GM19240 (cell line): Measurements from ENCODE around the gene PCDH7.

Experiments used
- DNase-seq: peaks from one replicate; pipeline ENCODE4 v3.0.0; 2011; ENCODE audit warnings: low spot score; ENCODE audit not compliant: insufficient read length

Gene PCDH7

DNA sequence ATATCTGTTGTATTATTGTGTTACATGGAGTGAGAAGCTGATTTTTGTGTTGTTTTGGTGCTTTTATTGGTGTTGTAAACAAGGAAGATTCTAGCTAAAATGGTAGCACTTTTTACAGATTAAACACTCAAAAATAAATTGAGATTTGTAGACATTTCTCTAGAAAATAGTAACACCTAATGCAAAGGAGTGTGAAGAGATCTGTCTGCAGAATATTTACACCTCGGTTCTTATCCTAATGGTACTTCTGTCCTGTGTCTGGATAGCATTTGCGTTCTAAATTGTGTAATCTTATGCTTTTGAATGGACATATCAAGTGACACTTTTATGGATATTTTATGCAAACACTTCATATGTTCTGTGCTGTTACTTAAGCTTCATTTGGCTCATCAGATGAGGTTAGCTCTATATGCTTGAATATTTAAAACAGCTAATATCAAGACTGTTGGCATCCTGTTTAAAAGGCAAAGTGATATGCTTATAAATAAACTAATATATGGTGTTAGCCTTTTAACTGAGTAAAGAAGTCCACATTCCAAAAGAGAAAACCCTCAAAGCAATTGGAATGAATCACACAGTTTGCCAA, 6.0 kb downstream of the PCDH7 start:
- no peak for DNase-seq

DNA sequence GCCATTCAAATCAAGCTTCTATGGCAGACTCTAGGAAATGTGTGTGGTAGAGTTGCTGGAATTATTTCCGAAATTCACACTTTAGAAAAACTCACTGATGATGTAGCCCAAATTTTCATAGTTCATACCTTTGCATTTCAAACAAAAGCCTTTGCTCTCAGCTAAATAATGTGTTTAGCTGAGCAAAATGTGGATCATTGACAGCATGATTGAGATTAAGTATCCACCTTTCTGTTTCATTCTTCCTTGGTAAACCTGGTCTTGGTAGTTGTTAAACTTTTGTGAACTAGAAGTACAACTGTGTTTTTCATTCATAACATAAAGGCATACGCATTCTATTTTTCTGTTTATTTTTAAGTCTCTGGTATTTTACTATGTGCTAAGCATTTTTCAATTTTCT, 7.2 kb downstream of the PCDH7 start:
- no peak for DNase-seq

DNA sequence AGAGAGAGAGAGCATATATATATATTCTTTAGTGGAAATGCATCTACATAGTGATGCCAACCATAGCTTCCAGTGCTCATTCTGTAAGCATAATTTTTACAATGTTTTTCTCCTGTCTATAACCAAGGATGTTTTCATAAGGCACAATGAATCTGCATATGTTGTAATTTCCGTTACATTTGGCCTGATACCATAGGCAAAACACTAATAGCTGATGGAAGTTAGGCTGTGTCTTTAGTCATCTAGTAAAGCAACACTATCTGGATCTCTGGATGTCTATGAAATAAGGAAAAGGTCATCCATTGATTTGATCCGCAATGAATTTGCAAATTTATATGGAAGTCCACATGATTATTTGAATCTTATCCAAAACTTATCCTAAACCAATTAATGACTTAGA, 8.1 kb downstream of the PCDH7 start:
- DNase-seq: no peak

DNA sequence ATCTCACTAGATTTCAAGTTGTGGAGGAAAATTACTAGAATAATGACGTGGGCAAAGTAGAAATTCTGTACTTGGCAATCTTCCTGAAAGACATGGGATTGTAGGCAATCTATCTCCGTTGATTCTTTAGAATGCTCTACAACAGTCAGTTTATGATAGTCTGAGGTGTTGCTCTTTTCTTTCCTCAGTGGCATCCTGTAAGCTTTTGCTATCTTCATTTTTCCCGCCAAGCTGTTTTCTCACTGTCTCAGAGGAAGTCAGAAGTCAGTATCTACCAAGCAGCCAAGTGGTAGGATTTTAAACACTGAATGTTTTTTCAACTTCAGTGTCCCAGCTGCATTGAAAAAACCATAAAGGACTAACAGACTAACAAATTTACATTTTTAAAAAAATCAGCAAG, 23.7 kb downstream of the PCDH7 start:
- no peak for DNase-seq

DNA sequence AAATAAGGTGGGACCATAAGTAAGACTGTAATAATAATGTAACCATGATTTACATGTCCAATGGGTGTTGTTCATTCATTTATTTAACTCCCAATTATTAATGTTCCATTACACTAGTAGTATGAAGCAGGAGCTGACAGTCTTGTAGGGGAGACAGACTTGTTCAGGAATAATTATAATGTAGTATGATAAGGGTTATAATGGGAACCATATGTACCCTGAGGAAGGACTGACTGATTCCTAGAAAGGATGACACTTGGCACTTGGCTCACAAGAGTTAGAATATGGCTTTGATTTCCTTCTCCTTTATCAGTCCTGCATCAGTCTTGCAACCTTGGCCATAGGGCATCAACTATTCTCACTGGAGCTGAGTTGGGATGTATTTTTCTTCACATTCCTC, 24.2 kb downstream of the PCDH7 start:
- no peak for DNase-seq

DNA sequence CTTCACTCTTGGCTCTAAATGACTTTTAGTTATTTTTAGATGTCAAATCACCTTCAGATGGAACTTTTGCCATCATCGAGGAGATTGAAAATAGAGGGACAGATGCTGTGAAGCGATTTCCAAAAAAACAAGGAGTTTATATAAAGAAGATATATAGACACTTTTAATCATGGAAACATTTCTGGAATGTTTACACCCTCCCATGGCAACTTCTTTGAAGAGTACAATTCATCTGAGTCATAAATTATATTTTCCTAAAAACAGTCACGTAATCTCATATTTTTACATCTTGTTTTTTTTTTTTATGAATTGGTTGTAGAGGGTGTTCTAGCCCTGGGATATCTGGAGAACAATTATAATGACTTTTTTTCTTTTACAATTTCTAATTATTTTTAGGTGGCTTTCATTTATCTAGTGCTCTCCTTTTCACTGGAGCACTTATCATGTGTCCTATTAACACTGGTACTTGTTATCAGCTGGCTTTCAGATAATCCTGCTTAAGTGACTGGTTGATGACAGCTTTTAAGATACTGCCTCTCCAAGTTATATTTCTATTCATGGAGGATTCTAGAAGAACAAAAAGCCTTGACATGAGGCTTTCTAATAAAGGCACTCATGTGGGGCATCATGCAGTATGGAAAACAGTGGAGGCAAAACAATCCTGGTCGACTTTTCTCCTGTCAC, 24.9 kb downstream of the PCDH7 start:
- no peak for DNase-seq

DNA sequence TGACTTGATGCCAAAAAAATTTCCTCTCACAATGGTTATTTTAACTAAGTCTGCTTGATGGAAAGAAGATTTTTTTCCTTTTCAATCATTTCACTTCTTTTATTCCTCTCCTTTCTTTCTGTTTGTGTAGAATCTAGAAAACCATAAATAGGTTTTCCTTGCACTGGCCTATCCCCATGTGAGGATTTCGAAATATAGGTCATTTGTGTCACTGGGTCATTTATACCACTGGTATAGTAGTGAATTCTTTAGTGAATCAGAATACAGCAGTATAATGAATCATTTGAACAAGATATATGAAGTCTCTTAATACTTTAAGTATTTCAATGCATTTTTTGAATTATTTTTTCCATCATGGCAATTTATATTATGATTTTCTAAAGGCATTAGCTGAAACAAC, 26.6 kb downstream of the PCDH7 start:
- DNase-seq: no peak

DNA sequence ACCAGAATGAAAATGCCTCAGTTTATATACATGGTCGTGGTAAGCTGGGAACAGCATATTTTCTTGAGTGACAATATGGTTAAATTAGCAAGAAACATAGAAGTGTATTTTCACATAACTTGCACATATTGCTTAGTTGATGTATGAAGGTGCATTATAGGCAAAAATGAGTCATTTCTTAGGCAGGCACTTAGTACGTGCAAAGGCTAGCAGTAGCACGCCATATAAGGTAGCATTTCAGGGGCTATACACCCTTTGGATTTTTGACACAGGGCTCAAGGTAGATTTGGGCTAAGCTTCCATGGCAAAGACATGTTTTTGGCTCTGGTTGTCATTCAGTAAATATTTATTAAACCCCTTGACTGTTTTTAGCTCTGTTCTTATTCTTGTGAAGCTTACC, 33.1 kb downstream of the PCDH7 start:
- DNase-seq: no peak

DNA sequence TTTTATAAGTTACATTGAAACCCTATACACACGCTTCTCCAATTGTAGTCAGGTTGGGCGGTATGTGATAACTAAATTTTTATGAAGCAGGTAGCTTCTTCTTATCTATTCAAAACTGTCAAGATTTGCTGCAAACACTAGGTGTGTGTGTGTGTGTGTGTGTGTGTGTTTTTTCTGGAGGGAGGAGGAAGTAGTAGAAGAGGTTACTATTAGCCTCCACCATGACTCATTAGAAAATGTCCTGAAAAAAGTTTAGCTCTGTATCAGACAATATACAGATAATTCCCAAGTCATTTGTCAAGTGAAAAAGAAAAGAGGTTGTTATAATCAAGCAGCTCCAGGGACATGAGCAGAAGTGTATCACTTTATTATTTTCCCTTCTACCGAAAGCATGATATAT, 33.9 kb downstream of the PCDH7 start:
- no peak for DNase-seq

DNA sequence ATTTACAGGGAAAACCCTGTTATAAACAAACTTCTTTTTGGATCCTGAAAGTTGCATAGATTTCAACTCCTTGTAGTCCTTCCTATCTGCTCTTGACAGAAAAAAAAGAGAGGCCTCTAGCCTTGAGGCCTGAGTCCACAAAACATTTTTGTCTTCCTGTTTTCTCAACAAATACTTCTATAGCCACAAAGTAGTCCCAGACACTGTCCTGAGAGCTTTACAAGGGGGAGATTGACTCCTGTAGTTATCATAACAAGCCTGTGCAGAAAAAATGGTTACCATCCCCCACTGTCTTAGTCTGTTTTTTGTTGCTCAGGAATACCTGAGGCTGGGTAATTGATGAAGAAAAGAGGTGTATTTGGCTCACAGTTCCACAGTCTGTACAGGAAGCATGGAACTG, 35.2 kb downstream of the PCDH7 start:
- DNase-seq: no peak

DNA sequence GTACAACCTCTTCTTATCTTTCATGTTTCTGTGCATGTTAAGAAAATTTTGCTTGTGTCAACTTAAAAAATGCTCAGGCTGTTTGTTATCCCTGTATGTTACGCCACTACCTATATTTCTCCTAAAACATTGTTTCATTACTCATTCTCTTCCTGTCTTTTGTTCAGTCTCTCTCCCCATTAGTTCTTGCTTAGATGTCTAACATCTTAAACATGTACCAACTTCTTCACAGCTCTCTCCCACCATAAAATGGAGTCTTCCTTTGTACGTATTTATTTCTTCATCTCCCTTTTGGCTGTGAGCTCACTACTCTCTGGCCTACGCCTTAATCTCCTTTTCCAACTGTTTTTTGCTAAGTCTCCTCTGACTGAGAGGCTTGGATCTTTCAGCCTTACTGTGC, 36.4 kb downstream of the PCDH7 start:
- no peak for DNase-seq

DNA sequence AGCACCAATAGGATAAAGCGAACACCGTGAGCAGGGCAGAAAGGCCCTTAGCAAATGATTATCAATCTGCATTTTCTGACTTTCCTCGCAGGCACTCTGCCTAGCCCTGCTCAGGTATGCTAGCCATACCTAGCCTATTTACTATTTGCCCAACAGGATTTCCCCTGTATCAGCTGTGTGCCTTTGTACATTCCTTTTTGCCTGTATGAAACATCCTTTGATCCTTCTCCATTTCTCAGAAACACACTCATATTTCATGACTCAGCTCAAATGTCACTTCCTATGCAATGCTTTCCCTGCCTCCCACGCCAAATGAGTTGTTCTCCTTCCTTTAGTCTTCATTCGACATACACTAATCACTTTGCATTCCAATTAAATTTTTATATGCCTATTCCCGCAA, 37.2 kb downstream of the PCDH7 start:
- DNase-seq: no peak

DNA sequence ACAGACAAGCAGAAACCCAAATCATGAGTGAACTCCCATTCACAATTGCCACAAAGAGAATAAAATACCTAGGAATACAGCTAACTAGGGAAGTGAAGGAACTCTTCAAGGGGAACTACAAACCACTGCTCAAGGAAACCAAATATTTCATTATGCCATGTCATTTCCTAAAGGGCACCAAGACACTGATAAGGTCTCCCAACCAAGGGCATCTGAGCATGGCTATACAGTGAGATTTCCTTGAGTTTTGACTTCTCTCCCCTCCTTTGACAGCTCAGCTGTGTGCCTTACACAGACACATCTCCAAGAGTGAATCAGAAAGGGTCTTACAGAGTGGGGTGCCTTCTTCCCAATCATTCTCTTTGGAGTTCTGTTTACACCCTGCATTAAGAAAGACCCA, 40.4 kb downstream of the PCDH7 start:
- DNase-seq: no peak

DNA sequence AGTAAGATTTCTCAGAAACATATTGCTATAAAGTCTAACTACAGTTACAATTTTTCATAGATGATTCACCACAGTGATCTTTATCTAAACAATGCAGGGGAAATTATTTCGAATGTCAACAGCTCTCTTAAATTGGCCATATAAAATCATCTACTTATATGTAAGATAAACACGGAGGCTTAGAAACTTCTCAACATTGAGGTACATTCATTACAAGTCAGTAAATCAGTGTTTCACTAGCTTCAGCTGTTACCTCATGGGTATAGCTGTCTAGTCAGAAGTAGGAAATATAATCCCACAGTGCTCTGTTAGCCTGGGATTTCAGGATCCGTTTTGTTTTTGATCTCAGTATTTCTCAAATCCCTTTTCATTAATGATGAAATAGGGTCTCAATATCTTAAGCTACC, 43.2 kb downstream of the PCDH7 start:
- no peak for DNase-seq

DNA sequence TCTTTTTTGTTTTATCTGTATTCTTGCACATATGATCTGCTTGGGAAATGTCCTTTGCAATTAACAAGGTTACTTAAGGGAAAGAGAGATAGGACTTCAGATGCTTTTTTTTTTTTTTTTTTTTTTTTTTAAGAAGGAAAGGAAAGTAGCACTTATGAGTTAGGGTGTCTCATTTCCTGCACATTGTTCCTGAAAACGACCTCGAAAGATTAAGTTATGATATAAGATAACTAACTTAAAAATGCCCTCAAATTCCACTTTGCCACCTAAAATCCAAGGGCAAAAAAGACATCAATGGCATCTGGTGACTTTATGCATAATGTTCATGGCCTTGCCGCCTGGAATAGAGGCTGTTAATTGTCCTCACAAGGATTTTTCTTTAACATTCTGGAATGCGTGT, 44.9 kb downstream of the PCDH7 start:
- no peak for DNase-seq

DNA sequence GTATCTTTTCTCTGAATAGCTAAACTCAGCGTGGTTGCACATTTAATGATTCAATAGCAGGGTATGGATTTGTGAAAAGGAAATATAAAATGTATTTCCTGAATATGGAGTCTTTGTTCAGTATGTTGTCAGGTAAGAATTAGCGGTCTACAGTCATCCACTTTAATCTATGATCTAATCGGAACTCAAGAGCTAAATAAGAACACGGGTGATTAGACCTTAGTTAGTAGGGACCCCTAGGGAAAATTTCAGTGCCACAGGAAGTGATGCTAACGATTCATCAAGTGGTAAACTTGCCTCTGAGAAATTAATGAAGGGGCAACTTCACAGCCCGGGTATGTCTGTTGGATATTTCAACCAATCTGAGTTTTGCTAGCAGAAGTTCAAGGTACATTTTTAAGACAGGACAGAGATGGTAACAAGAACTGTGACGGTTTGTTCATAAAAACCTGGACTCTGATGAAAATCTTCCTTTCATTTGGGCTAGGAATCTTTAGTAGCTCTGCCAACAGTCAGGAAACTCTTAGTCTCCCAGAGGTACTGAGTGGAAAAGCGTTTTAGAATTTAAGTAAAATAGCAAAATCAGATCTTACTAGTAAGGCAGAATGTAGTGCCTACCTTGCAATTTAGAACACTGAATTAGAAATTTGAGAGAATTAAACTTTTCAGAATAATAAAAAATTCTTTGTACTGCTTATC, 47.1 kb downstream of the PCDH7 start:
- no peak for DNase-seq

DNA sequence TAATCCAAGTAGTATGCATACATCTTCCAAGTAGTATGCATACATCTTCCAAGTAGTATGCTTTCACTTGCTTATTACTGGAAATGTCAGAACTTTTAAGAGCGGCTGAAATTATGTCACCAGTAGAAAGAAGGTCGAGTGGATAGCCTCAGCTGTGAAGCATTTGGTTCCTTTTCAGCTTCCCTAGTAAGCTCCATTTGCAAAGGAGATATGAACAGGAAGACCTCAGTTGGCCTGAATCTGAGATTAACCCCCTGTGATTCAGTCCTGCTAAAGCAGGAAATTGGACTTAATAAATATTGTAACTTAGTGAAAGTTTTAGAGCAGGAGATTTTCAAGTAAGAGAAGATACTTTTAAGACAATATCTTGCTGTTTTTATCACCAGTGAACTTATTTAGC, 48.1 kb downstream of the PCDH7 start:
- DNase-seq: no peak

DNA sequence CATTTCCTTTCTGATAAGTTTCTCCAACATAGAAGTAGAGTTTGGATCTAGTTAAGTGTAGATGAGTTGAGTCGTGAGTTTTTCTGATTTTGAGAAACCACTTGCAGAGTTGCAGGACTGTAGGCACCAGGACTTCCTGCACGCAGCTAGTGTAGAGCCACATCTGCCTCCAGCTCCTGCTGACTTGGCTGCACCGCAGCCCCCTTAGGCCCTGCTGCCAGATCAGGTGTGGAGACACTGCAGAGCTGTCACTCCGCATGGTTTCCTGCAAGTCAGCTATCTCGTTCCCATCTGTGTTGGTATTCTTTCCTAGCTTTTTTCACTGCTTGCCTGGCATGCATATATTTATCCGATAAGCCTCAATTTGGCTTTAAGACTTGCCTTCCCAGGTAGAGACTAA, 48.9 kb downstream of the PCDH7 start:
- no peak for DNase-seq

DNA sequence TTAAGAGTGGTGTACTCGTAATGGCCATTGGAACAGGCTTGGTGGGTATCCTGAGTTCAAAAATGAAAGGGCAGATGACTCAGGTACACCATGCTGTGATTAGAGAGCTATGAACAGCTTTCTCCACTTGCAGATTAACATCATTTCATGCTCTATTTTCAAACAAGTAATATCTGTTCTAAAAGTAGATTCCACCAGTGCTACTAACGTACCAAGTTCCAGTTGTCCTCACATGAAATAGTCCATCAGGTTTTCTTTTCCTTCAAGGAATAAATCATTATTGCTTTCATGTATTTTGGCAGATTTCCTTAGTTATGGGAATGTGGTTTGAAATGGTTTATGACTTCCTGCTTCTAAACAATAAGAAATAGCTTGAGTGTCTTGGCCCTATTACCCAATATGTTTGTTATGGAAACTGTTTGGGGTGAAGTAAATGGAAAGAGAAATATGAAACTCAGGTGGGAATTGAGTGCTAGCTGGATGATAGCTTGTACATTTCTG, 49.9 kb downstream of the PCDH7 start:
- DNase-seq: no peak

DNA sequence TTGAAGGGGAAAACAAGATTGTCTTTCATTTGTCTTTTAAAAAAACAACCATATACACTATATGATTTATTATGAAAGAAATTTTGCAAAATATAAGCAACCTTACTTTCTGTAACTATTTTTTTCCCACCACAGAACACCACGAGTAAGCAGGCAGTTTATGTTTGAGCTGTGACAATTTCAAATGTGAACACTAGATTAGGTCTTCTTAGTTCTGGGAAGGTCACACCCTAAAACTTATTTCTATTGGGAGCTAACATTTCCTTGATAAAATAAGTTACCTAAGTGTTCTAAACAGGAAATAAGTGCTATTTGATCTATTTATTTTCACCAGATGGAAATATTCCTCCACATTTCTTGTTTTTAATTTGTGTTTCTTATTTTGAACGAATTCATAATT, 50.6 kb downstream of the PCDH7 start:
- no peak for DNase-seq

DNA sequence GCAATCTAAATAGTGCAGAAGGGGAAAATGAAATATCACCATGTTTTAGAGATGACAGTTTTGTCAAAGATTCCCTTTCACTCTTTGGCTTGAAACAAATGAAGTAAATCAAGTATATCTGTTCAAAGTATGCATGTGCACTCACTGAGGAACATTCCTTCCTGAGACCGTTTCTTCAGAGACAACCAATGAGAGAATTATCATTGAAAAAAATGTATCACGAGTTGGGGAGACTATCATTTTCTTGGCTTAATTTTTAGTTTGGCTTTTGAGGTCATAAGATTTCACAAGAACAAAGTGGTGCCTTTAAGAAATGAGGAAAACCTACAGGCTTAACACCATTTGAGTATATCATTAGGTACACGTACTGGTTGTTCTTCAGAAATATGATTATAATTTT, 56.3 kb downstream of the PCDH7 start:
- DNase-seq: no peak

DNA sequence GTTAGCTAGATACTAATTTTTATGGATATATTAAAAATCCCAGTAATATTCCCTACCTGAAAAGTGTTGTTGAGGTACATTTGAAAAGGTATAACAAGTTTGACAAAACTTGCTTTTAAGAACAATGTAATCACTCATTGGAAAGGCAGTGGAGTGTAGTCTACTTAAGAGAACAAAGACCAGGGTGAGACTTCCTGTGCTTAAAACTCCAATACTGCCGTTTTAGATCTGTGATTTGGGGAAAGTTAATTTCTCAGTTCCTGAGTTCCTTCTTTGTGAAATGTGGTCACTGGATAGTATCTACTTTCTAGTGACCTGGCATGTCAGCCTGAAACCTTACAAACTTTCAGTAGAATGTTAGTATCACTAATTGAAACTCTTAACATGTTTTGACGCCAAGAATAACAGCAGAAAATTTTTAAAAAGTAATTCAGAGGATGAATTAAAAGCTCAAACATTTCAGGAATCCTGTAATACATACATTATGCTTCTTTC, 56.8 kb downstream of the PCDH7 start:
- no peak for DNase-seq
